GM23338 (cell line): Measurements from ENCODE around the gene GNAT2. TPM values are rescaled to one million over a fixed set of nuclear protein-coding genes. Genes with fewer than 3 reads are reported as not detected.

Source experiments
- ATAC-seq: fragments of 200-7000 bp; cut with Tn5 transposase; 3 replicates; pipeline ENCODE4 v1.9.1; 2020
- DNase-seq: peaks from one replicate; pipeline ENCODE4 v3.0.0-alpha.2; 2015; ENCODE audit warnings: low spot score
- H2AFZ ChIP-seq: fragments of 200-600 bp; sonication (generic); 2 replicates; pipeline ENCODE4 v1.8.0; 2016; ENCODE audit warnings: antibody characterized with exemption, mild to moderate bottlenecking, moderate library complexity
- H3F3A ChIP-seq: fragments of 200-600 bp; sonication (generic); replicated peaks from 2 replicates; pipeline ENCODE4 v1.8.0; 2017; ENCODE audit warnings: antibody characterized with exemption, mixed run types, low read depth
- H3K27ac ChIP-seq: fragments of 200-600 bp; sonication (generic); 2 replicates; pipeline ENCODE4 v1.6.1; 2016; ENCODE audit warnings: low read depth
- H3K27me3 ChIP-seq: fragments of 200-600 bp; sonication (generic); 2 replicates; pipeline ENCODE4 v1.8.0; 2016; ENCODE audit warnings: mild to moderate bottlenecking, mixed run types, moderate library complexity; ENCODE audit not compliant: insufficient read depth
- H3K36me3 ChIP-seq: fragments of 200-600 bp; sonication (generic); 2 replicates; pipeline ENCODE4 v1.8.0; 2016; ENCODE audit warnings: mild to moderate bottlenecking; ENCODE audit not compliant: insufficient read depth
- H3K4me1 ChIP-seq: fragments of 200-600 bp; sonication (generic); 2 replicates; pipeline ENCODE4 v1.8.0; 2016; ENCODE audit warnings: mild to moderate bottlenecking, moderate library complexity; ENCODE audit not compliant: insufficient read depth
- H3K4me2 ChIP-seq: fragments of 200-600 bp; sonication (generic); 2 replicates; pipeline ENCODE4 v1.7.1; 2017; ENCODE audit warnings: mixed run types
- H3K4me3 ChIP-seq: fragments of 200-600 bp; sonication (generic); 2 replicates; pipeline ENCODE4 v1.6.1; 2016; ENCODE audit warnings: mixed run types
- H3K79me2 ChIP-seq: fragments of 200-600 bp; sonication (generic); replicated peaks from 2 replicates; pipeline ENCODE4 v1.8.0; 2017; ENCODE audit warnings: mild to moderate bottlenecking; ENCODE audit not compliant: insufficient read depth
- H3K9me2 ChIP-seq: fragments of 200-600 bp; sonication (generic); 2 replicates; pipeline ENCODE4 v1.8.0; 2017; ENCODE audit not compliant: insufficient read depth
- H4K20me1 ChIP-seq: fragments of 200-600 bp; sonication (generic); replicated peaks from 2 replicates; pipeline ENCODE4 v1.8.0; 2017; ENCODE audit warnings: mild to moderate bottlenecking; ENCODE audit not compliant: insufficient read depth
- H3K27ac Mint-ChIP-seq: 2 replicates; pipeline ENCODE4 v1.8.0; 2020; ENCODE audit warnings: inconsistent platforms, mild to moderate bottlenecking, moderate library complexity, mixed read lengths
- H3K27me3 Mint-ChIP-seq: 3 replicates; pipeline ENCODE4 v1.8.0; 2022; ENCODE audit warnings: low read depth, mild to moderate bottlenecking, moderate library complexity, mixed read lengths, inconsistent platforms; ENCODE audit not compliant: insufficient read depth, poor library complexity
- H3K36me3 Mint-ChIP-seq: 3 replicates; pipeline ENCODE4 v1.8.0; 2021; ENCODE audit warnings: low read depth, mild to moderate bottlenecking, inconsistent platforms, moderate library complexity, mixed read lengths
- H3K4me1 Mint-ChIP-seq: 3 replicates; pipeline ENCODE4 v1.8.0; 2020; ENCODE audit warnings: mild to moderate bottlenecking, inconsistent platforms, mixed read lengths
- H3K4me3 Mint-ChIP-seq: 3 replicates; pipeline ENCODE4 v1.8.0; 2021; ENCODE audit warnings: moderate library complexity, mild to moderate bottlenecking, inconsistent platforms, mixed read lengths
- H3K9me3 Mint-ChIP-seq: 3 replicates; pipeline ENCODE4 v1.8.0; 2020; ENCODE audit warnings: moderate library complexity, mild to moderate bottlenecking, inconsistent platforms, mixed read lengths
- CREB1 ChIP-seq: fragments of 250-450 bp; sonication (Bioruptor Pico); IDR thresholded peaks from 2 replicates; pipeline ENCODE4 v1.5.0; 2020; ENCODE audit warnings: low read depth, mild to moderate bottlenecking, moderate library complexity
- EZH2 ChIP-seq: fragments of 200-600 bp; sonication (generic); IDR thresholded peaks from one replicate; pipeline ENCODE4 v1.8.0; 2017; ENCODE audit warnings: antibody characterized with exemption, mild to moderate bottlenecking, low read depth; ENCODE audit not compliant: unreplicated experiment
- EZH2phosphoT487 ChIP-seq: fragments of 200-600 bp; sonication (generic); IDR thresholded peaks from one replicate; pipeline ENCODE4 v1.8.1; 2018; ENCODE audit warnings: antibody characterized with exemption; ENCODE audit not compliant: unreplicated experiment
- JUNB ChIP-seq: IDR thresholded peaks from one replicate; pipeline ENCODE4 v1.6.1; 2016; ENCODE audit warnings: antibody characterized with exemption; ENCODE audit not compliant: unreplicated experiment
- NANOG ChIP-seq: IDR thresholded peaks from 2 replicates; pipeline ENCODE4 v1.6.1; 2016; ENCODE audit warnings: antibody characterized with exemption, borderline replicate concordance
- POLR2AphosphoS5 ChIP-seq: IDR thresholded peaks from 2 replicates; pipeline ENCODE4 v1.6.1; 2016; ENCODE audit warnings: antibody characterized with exemption, low read depth
- REST ChIP-seq: IDR thresholded peaks from one replicate; pipeline ENCODE4 v1.6.1; 2018; ENCODE audit warnings: antibody characterized with exemption; ENCODE audit not compliant: unreplicated experiment
- STAT1 ChIP-seq: IDR thresholded peaks from one replicate; pipeline ENCODE4 v1.6.1; 2016; ENCODE audit warnings: antibody characterized with exemption; ENCODE audit not compliant: unreplicated experiment
- ZNF114 ChIP-seq: fragments of 250-450 bp; sonication (Bioruptor Pico); IDR thresholded peaks from 2 replicates; pipeline ENCODE4 v1.5.0; 2020; ENCODE audit warnings: mild to moderate bottlenecking, moderate library complexity
- ZNF331 ChIP-seq: fragments of 250-450 bp; sonication (Bioruptor Pico); IDR thresholded peaks from 2 replicates; pipeline ENCODE4 v1.5.0; 2020; ENCODE audit warnings: low read depth, mild to moderate bottlenecking, moderate library complexity
- polyA plus RNA-seq: library from polyadenylated mRNA; unstranded; fragments of >200 nt; fragmentation: Nextera tagmentation; extraction: Ambion mirVana; gene quantifications from 2 replicates; pipeline ENCODE4 v1.2.1, GENCODE V29; 2016
- total RNA-seq: library from RNA; depleted of rRNA; stranded (reverse); fragments of >200 nt; shearing (Covaris generic); gene quantifications from 2 replicates; pipeline ENCODE4 v1.2.3, GENCODE V29; 2014
- TF ChIP-seq, protein P1 (sequence below): fragments of 250-450 bp; sonication (Bioruptor Pico); IDR thresholded peaks from 2 replicates; pipeline ENCODE4 v1.5.0; 2020; ENCODE audit warnings: mild to moderate bottlenecking, moderate library complexity
- TF ChIP-seq, protein P2 (sequence below): IDR thresholded peaks from 2 replicates; pipeline ENCODE4 v1.6.1; 2016; ENCODE audit warnings: antibody characterized with exemption
- TF ChIP-seq, protein P3 (sequence below), 2 experiments: fragments of 200-600 bp in 1 of 2; sonication (generic) in 1 of 2; conservative IDR thresholded peaks; 2 replicates each; pipeline versions ENCODE4 v1.5.1 to v1.6.1; 2016 to 2017; ENCODE audit warnings: antibody characterized with exemption in 2 of 2, low read depth in 2 of 2, mild to moderate bottlenecking in 2 of 2, moderate library complexity in 1 of 2

Gene GNAT2
- total and polyA plus RNA-seq, 2 experiments from 2014 or later, result 0.21 TPM; not detected in 1

GRCh38 chr1:109631513-109632505 lies 12.4 kb upstream of the GNAT2 start:
- ATAC-seq (no peak), DNase-seq (no peak)
- H3K27ac ChIP-seq, result no peak overlapping the region
- H3K27me3 Mint-ChIP-seq, result peaks cover 6% of the 10 kb centered on the region
- H3K79me2 ChIP-seq, result no peaks in the 10 kb centered on the region
- H3K27ac Mint-ChIP-seq, result no peak overlapping the region
- H2AFZ ChIP-seq, result no peak overlapping the region
- no peaks in the 10 kb centered on the region for H3K27me3 ChIP-seq
- no peak overlapping the region; the same call in 2 of the 3 replicates for H3K4me3 Mint-ChIP-seq
- H3K9me3 Mint-ChIP-seq, result no peaks in the 10 kb centered on the region
- no peaks in the 10 kb centered on the region for H4K20me1 ChIP-seq
- H3K4me2 ChIP-seq, result no peak overlapping the region
- 0 out of 2 replicates have a peak, but pooled peaks cover under 1% of the 10 kb centered on the region for H3F3A ChIP-seq
- H3K4me1 Mint-ChIP-seq, result peaks cover 30% of the 10 kb centered on the region
- H3K4me1 ChIP-seq, result peaks cover 10% of the 10 kb centered on the region
- TF ChIP-seq ZNF114 (CRISPR knock-in tag), result no peak
- TF ChIP-seq, protein P1, sequence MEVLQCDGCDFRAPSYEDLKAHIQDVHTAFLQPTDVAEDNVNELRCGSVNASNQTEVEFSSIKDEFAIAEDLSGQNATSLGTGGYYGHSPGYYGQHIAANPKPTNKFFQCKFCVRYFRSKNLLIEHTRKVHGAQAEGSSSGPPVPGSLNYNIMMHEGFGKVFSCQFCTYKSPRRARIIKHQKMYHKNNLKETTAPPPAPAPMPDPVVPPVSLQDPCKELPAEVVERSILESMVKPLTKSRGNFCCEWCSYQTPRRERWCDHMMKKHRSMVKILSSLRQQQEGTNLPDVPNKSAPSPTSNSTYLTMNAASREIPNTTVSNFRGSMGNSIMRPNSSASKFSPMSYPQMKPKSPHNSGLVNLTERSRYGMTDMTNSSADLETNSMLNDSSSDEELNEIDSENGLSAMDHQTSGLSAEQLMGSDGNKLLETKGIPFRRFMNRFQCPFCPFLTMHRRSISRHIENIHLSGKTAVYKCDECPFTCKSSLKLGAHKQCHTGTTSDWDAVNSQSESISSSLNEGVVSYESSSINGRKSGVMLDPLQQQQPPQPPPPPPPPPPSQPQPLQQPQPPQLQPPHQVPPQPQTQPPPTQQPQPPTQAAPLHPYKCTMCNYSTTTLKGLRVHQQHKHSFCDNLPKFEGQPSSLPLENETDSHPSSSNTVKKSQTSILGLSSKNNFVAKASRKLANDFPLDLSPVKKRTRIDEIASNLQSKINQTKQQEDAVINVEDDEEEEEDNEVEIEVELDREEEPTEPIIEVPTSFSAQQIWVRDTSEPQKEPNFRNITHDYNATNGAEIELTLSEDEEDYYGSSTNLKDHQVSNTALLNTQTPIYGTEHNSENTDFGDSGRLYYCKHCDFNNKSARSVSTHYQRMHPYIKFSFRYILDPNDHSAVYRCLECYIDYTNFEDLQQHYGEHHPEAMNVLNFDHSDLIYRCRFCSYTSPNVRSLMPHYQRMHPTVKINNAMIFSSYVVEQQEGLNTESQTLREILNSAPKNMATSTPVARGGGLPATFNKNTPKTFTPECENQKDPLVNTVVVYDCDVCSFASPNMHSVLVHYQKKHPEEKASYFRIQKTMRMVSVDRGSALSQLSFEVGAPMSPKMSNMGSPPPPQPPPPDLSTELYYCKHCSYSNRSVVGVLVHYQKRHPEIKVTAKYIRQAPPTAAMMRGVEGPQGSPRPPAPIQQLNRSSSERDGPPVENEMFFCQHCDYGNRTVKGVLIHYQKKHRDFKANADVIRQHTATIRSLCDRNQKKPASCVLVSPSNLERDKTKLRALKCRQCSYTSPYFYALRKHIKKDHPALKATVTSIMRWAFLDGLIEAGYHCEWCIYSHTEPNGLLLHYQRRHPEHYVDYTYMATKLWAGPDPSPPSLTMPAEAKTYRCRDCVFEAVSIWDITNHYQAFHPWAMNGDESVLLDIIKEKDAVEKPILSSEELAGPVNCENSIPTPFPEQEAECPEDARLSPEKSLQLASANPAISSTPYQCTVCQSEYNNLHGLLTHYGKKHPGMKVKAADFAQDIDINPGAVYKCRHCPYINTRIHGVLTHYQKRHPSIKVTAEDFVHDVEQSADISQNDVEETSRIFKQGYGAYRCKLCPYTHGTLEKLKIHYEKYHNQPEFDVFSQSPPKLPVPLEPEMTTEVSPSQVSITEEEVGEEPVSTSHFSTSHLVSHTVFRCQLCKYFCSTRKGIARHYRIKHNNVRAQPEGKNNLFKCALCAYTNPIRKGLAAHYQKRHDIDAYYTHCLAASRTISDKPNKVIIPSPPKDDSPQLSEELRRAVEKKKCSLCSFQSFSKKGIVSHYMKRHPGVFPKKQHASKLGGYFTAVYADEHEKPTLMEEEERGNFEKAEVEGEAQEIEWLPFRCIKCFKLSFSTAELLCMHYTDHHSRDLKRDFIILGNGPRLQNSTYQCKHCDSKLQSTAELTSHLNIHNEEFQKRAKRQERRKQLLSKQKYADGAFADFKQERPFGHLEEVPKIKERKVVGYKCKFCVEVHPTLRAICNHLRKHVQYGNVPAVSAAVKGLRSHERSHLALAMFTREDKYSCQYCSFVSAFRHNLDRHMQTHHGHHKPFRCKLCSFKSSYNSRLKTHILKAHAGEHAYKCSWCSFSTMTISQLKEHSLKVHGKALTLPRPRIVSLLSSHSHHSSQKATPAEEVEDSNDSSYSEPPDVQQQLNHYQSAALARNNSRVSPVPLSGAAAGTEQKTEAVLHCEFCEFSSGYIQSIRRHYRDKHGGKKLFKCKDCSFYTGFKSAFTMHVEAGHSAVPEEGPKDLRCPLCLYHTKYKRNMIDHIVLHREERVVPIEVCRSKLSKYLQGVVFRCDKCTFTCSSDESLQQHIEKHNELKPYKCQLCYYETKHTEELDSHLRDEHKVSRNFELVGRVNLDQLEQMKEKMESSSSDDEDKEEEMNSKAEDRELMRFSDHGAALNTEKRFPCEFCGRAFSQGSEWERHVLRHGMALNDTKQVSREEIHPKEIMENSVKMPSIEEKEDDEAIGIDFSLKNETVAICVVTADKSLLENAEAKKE (CRISPR knock-in tag), result no peak
- no peak for TF ChIP-seq REST
- TF ChIP-seq ZNF331 (CRISPR knock-in tag), result no peak
- no peak for TF ChIP-seq NANOG
- no peak for TF ChIP-seq JUNB
- TF ChIP-seq, protein P2, sequence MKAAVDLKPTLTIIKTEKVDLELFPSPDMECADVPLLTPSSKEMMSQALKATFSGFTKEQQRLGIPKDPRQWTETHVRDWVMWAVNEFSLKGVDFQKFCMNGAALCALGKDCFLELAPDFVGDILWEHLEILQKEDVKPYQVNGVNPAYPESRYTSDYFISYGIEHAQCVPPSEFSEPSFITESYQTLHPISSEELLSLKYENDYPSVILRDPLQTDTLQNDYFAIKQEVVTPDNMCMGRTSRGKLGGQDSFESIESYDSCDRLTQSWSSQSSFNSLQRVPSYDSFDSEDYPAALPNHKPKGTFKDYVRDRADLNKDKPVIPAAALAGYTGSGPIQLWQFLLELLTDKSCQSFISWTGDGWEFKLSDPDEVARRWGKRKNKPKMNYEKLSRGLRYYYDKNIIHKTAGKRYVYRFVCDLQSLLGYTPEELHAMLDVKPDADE, result no peak
- no peak for TF ChIP-seq EZH2
- TF ChIP-seq EZH2phosphoT487, result no peak
- TF ChIP-seq CREB1, result no peak
- TF ChIP-seq, protein P3, sequence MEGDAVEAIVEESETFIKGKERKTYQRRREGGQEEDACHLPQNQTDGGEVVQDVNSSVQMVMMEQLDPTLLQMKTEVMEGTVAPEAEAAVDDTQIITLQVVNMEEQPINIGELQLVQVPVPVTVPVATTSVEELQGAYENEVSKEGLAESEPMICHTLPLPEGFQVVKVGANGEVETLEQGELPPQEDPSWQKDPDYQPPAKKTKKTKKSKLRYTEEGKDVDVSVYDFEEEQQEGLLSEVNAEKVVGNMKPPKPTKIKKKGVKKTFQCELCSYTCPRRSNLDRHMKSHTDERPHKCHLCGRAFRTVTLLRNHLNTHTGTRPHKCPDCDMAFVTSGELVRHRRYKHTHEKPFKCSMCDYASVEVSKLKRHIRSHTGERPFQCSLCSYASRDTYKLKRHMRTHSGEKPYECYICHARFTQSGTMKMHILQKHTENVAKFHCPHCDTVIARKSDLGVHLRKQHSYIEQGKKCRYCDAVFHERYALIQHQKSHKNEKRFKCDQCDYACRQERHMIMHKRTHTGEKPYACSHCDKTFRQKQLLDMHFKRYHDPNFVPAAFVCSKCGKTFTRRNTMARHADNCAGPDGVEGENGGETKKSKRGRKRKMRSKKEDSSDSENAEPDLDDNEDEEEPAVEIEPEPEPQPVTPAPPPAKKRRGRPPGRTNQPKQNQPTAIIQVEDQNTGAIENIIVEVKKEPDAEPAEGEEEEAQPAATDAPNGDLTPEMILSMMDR (conservative IDR thresholded peaks at IDR 0.05; ENCODE audit: low read depth in 2 of 2), result no peak
- no peak for TF ChIP-seq STAT1
- TF ChIP-seq POLR2AphosphoS5, result no peak
- H3K36me3 ChIP-seq, result peaks cover 4% of the 10 kb centered on the region; the same call in 1 of the 2 replicates
- no peaks in the 10 kb centered on the region for H3K9me2 ChIP-seq
- no peak overlapping the region for H3K4me3 ChIP-seq
- H3K36me3 Mint-ChIP-seq, result peaks cover 27% of the 10 kb centered on the region
